GM12864 (cell line): ENCODE results near the gene CCDC183.

Experiments used
- DNase-seq: peaks from one replicate; pipeline ENCODE4 v3.0.0-alpha.2; 2011; ENCODE audit warnings: low read depth
- H3K4me3 ChIP-seq: 2 replicates; pipeline ENCODE4 v1.5.1; 2011; ENCODE audit warnings: mild to moderate bottlenecking, low read depth, low read length, control low read depth
- TF ChIP-seq, protein P1 (sequence below): IDR thresholded peaks from 2 replicates; pipeline ENCODE4 v1.5.1; 2011; ENCODE audit warnings: low read depth, mild to moderate bottlenecking, moderate library complexity, low read length, control low read depth, inconsistent platforms; ENCODE audit errors: missing control alignments

CCDC183 gene

GRCh38 chr9:136814725-136815421, 18.7 kb downstream of the CCDC183 start:
- no peak for DNase-seq
- H3K4me3 ChIP-seq: no peak overlapping the region
- TF ChIP-seq, protein P1, sequence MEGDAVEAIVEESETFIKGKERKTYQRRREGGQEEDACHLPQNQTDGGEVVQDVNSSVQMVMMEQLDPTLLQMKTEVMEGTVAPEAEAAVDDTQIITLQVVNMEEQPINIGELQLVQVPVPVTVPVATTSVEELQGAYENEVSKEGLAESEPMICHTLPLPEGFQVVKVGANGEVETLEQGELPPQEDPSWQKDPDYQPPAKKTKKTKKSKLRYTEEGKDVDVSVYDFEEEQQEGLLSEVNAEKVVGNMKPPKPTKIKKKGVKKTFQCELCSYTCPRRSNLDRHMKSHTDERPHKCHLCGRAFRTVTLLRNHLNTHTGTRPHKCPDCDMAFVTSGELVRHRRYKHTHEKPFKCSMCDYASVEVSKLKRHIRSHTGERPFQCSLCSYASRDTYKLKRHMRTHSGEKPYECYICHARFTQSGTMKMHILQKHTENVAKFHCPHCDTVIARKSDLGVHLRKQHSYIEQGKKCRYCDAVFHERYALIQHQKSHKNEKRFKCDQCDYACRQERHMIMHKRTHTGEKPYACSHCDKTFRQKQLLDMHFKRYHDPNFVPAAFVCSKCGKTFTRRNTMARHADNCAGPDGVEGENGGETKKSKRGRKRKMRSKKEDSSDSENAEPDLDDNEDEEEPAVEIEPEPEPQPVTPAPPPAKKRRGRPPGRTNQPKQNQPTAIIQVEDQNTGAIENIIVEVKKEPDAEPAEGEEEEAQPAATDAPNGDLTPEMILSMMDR: no peak

DNA sequence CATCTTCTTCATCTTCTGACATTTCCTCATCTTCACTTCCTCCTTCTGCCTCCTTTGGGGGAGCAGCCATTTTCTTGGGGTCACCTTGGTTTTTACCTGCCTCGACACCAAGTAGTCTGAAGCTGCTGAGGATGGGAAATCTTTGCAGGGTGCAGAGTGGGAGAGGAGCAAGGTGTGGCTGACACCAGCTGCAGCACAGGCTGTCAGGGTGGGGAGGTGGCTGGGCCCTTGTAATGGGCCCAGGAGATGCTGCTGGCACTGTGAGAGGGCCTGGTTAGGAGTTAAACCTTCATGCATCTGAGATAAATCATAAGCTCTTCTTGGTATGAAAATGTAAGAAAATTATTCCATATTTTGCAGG, 19.3 kb downstream of the CCDC183 start:
- TF ChIP-seq, protein P1: no peak
- DNase-seq: no peak
- H3K4me3 ChIP-seq: no peak overlapping the region

DNA sequence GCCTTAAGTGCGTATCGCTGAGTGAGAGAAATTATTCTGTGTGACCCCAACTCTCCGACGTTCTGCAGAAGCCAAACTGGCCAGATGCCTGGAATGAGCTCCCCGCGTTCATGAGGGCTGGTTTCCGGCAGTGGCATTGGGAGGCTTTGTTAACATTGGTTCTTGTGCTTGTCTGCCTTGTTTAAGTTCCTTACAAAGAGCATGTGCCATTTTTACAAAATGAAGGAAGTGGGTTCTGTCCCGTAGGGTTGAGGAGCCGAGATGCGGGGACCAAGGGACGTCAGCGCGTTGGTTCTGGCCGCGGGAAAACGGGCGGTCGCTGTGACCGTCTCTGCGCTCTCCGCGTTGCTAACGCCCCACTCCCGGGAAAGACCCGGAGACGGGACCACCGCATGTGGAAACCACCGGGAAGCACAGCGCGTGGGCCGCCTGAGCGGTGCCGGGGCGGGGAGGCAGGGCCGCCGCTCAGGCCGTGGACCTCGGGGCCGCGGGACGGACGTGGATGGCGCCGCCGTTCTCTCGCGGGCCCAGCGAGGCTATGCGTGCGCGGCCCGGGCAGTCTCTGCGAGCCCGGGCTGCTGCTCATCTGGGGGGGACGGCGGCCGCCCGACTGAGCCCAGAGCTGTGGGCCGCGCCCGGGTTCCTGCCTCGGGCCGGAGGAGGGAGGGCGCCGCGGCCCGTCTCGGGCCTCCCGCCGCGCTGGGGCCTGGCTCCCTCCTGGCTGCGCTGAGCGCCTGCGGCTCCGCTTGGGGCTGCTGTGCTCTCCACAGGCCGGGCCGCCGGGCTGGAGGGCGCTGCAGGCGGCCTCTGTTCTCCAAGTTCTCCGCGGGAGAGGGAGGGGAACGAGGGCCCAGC, 25.1 kb downstream of the CCDC183 start:
- no peak overlapping the region for H3K4me3 ChIP-seq
- no peak for DNase-seq
- TF ChIP-seq, protein P1: no peak

- H3K4me3 ChIP-seq: no peak overlapping the region
- DNase-seq: no peak
Measured at GRCh38 chr9:136821826-136822544, 25.8 kb downstream of the CCDC183 start.

GRCh38 chr9:136823136-136824046, 27.3 kb downstream of the CCDC183 start:
- no peak overlapping the region for H3K4me3 ChIP-seq
- TF ChIP-seq, protein P1: no peak
- no peak for DNase-seq

More at GRCh38 chr9:136821826-136822544, 25.8 kb downstream of the CCDC183 start:
- TF ChIP-seq, protein P1: no peak
